ENCODE measurements around the gene ZNF317.
"Not testable (repeated sequence)": the region's sequence is repeated elsewhere in the genome, so short reads cannot be mapped to it uniquely, and the experiment has no call there.

The ZNF317 gene

GRCh38 chr19:9175326-9175725 lies 35.1 kb downstream of the ZNF317 start:
- Histone ChIP-seq H3K4me3 (replicated peaks; ENCODE audit: low read depth, low read length) (no peak overlapping the region), H3K27me3 (replicated peaks; ENCODE audit: control insufficient read depth, insufficient read depth, low read length) (no peaks in the 10 kb centered on the region), H3K36me3 (ENCODE audit: control insufficient read depth, insufficient read depth, low read length) (no peaks in the 10 kb centered on the region)
- no peak for DNase-seq (ENCODE audit: extremely low read depth, insufficient read length)
- no peak for TF ChIP-seq CTCF (IDR thresholded peaks at IDR 0.05; ENCODE audit: insufficient read depth, low read length, poor library complexity, severe bottlenecking)

- Histone ChIP-seq H3K27me3 (replicated peaks; ENCODE audit: control insufficient read depth, insufficient read depth, low read length) (no peaks in the 10 kb centered on the region), H3K36me3 (ENCODE audit: control insufficient read depth, insufficient read depth, low read length) (no peaks in the 10 kb centered on the region), H3K4me3 (replicated peaks; ENCODE audit: low read depth, low read length) (no peak within 1 kb of the TSS)
- no peak for TF ChIP-seq CTCF (IDR thresholded peaks at IDR 0.05; ENCODE audit: insufficient read depth, low read length, poor library complexity, severe bottlenecking)
- DNase-seq (ENCODE audit: extremely low read depth, insufficient read length) = no peak
Observed at GRCh38 chr19:9178901-9179300, 38.7 kb downstream of the ZNF317 start, which contains the start of gene OR7D2. OR7D2 (plus strand) TSS chr19:9178979; CDS start chr19:9185782, 6,803 bp downstream.

- H3K36me3 ChIP-seq (ENCODE audit: control insufficient read depth, insufficient read depth, low read length) = no peaks in the 10 kb centered on the region
- DNase-seq (ENCODE audit: extremely low read depth, insufficient read length) = no peak
- TF ChIP-seq CTCF (IDR thresholded peaks at IDR 0.05; ENCODE audit: insufficient read depth, low read length, poor library complexity, severe bottlenecking) = no peak
- no peak overlapping the region for H3K4me3 ChIP-seq (replicated peaks; ENCODE audit: low read depth, low read length)
- no peaks in the 10 kb centered on the region for H3K27me3 ChIP-seq (replicated peaks; ENCODE audit: control insufficient read depth, insufficient read depth, low read length)
Observed at GRCh38 chr19:9183000-9183399, 42.8 kb downstream of the ZNF317 start.

GRCh38 chr19:9187191-9187590 lies 47.0 kb downstream of the ZNF317 start:
- Histone ChIP-seq H3K4me3 (replicated peaks; ENCODE audit: low read depth, low read length) (no peak overlapping the region), H3K36me3 (ENCODE audit: control insufficient read depth, insufficient read depth, low read length) (no peaks in the 10 kb centered on the region), H3K27me3 (replicated peaks; ENCODE audit: control insufficient read depth, insufficient read depth, low read length) (no peaks in the 10 kb centered on the region)
- no peak for TF ChIP-seq CTCF (IDR thresholded peaks at IDR 0.05; ENCODE audit: insufficient read depth, low read length, poor library complexity, severe bottlenecking)
- no peak for DNase-seq (ENCODE audit: extremely low read depth, insufficient read length)

- TF ChIP-seq CTCF (IDR thresholded peaks at IDR 0.05; ENCODE audit: insufficient read depth, low read length, poor library complexity, severe bottlenecking) = no peak
- no peaks in the 10 kb centered on the region for H3K36me3 ChIP-seq (ENCODE audit: control insufficient read depth, insufficient read depth, low read length)
- no peak for DNase-seq (ENCODE audit: extremely low read depth, insufficient read length)
- no peak overlapping the region for H3K4me3 ChIP-seq (replicated peaks; ENCODE audit: low read depth, low read length)
- no peaks in the 10 kb centered on the region for H3K27me3 ChIP-seq (replicated peaks; ENCODE audit: control insufficient read depth, insufficient read depth, low read length)
Observed at GRCh38 chr19:9189535-9189934, 49.3 kb downstream of the ZNF317 start.

- DNase-seq (ENCODE audit: extremely low read depth, insufficient read length); H3K36me3 ChIP-seq (ENCODE audit: control insufficient read depth, insufficient read depth, low read length): not testable (repeated sequence)
Observed at GRCh38 chr19:9198044-9198443, 57.8 kb downstream of the ZNF317 start.

More at GRCh38 chr19:9198044-9198443, 57.8 kb downstream of the ZNF317 start:
- H3K27me3 ChIP-seq (replicated peaks; ENCODE audit: control insufficient read depth, insufficient read depth, low read length); H3K4me3 ChIP-seq (replicated peaks; ENCODE audit: low read depth, low read length): not testable (repeated sequence)

Measured in GM06990 (cell line).